Endothelial cell of umbilical vein (primary cell): Measurements from ENCODE around the gene PPP1R15B.

Source experiments
- EZH2 ChIP-seq: IDR thresholded peaks from 2 replicates; pipeline ENCODE4 v1.6.1; 2012; ENCODE audit warnings: borderline replicate concordance, low read depth, mild to moderate bottlenecking, moderate library complexity, low read length, inconsistent platforms; ENCODE audit not compliant: severe bottlenecking
- POLR2A ChIP-seq: IDR thresholded peaks from 2 replicates; pipeline ENCODE4 v1.6.1; 2012; ENCODE audit warnings: low read depth, mild to moderate bottlenecking, control low read depth, low read length
- TF ChIP-seq, protein P1 (sequence below), 2 donors: IDR thresholded peaks; 1 replicate in 1 of 2; 2 replicates in 1 of 2; pipeline ENCODE4 v1.5.1; 2011; ENCODE audit warnings: low read length in 2 of 2, mild to moderate bottlenecking in 2 of 2, moderate library complexity in 2 of 2, control low read depth in 1 of 2, inconsistent platforms in 1 of 2, low read depth in 1 of 2; ENCODE audit not compliant: insufficient read depth in 1 of 2; ENCODE audit errors: extremely low read depth in 1 of 2

DNA sequence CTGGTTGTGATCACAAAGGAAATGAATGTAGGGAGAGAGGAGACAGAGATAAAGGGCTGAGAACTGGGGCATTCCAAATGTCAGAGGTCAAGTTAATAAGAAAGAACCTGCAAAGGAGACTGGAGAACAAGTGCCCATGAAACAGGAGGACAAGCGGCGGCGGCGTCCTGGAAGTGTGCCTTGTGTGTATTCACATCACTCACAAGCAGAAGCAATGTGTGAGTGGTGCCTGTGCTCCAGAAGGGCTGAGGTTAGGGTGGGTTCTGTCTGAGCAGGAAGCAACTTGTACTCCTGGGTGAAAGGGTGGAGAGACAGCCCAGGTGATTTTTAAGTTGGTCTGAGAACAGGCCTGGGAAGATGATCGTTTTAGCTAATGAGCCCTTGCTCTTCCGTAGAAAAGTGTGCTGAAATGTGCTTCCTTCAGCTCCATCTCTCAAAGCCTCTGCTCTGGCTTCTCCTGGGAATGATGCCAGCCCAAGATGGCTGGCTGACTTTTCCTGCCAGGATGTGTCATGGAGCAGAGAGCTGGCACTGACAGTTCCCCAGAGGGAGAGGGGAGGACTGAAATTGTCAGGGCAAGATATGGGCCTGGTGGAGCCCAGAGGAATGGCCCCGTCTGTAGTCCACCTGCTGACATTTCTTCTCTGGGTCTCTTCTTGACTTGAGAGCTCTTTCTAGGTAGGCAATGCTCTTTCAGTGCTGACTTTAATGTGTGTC lies 26.8 kb downstream of the PPP1R15B start:
- TF ChIP-seq, protein P1, sequence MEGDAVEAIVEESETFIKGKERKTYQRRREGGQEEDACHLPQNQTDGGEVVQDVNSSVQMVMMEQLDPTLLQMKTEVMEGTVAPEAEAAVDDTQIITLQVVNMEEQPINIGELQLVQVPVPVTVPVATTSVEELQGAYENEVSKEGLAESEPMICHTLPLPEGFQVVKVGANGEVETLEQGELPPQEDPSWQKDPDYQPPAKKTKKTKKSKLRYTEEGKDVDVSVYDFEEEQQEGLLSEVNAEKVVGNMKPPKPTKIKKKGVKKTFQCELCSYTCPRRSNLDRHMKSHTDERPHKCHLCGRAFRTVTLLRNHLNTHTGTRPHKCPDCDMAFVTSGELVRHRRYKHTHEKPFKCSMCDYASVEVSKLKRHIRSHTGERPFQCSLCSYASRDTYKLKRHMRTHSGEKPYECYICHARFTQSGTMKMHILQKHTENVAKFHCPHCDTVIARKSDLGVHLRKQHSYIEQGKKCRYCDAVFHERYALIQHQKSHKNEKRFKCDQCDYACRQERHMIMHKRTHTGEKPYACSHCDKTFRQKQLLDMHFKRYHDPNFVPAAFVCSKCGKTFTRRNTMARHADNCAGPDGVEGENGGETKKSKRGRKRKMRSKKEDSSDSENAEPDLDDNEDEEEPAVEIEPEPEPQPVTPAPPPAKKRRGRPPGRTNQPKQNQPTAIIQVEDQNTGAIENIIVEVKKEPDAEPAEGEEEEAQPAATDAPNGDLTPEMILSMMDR (IDR thresholded peaks at IDR 0.05; ENCODE audit: extremely low read depth in 1 of 2, insufficient read depth in 1 of 2, low read depth in 1 of 2, low read length in 2 of 2), result no peak
- TF ChIP-seq EZH2 (no peak), POLR2A (no peak)
